Activated T-cell treated with anti-CD3 and anti-CD28 coated beads, Interleukin-2, amount 50 U/mL, for 72 hours (primary cell): ENCODE results near the gene SNAP25. TPM values are rescaled to one million over a fixed set of nuclear protein-coding genes. Genes with fewer than 3 reads are reported as not detected.
A peak's percentile ranks its signal among the peaks of the same experiment; 100 is the strongest.

Experiments used
- ATAC-seq, 2 donors: fragments of 150-1000 bp; cut with Tn5 transposase; replicated peaks in 1 of 2; 2 replicates each; pipeline ENCODE4 v1.10.0; 2021; ENCODE audit warnings: moderate library complexity in 2 of 2, mild to moderate bottlenecking in 1 of 2
- DNase-seq, 2 donors: peaks; one replicate each; pipeline ENCODE4 v3.0.0; 2021 to 2022; ENCODE audit warnings: mixed read lengths in 1 of 2
- H3K27ac Mint-ChIP-seq: one replicate; pipeline ENCODE4 v1.8.0; 2022; ENCODE audit warnings: mild to moderate bottlenecking, moderate library complexity, mixed read lengths
- H3K27me3 Mint-ChIP-seq: one replicate; pipeline ENCODE4 v1.8.0; 2022; ENCODE audit warnings: low read depth, mixed read lengths
- H3K36me3 Mint-ChIP-seq, 2 donors: one replicate each; pipeline ENCODE4 v1.8.0; 2022; ENCODE audit warnings: mixed read lengths in 2 of 2, mild to moderate bottlenecking in 1 of 2; ENCODE audit not compliant: insufficient read depth in 2 of 2
- H3K4me1 Mint-ChIP-seq: one replicate; pipeline ENCODE4 v1.8.0; 2022; ENCODE audit warnings: low read depth, mixed read lengths
- H3K4me3 Mint-ChIP-seq, 2 donors: one replicate each; pipeline ENCODE4 v1.8.0; 2022; ENCODE audit warnings: mild to moderate bottlenecking in 2 of 2, mixed read lengths in 2 of 2, moderate library complexity in 2 of 2
- H3K9me3 Mint-ChIP-seq, 2 donors: one replicate each; pipeline ENCODE4 v1.8.0; 2022; ENCODE audit warnings: mixed read lengths in 2 of 2
- total RNA-seq, 2 donors: library from RNA; stranded (reverse); gene quantifications; one replicate each; pipeline ENCODE4 v1.2.3, GENCODE V29; 2022

Gene SNAP25
- total RNA-seq, 2 donors from 2014 or later: 5.6 to 6.9 TPM

- no peak overlapping the region for H3K27ac Mint-ChIP-seq
- no peaks in the 10 kb centered on the region for H3K36me3 Mint-ChIP-seq
- DNase-seq: no peak
- peaks cover 6 to 8% of the 10 kb centered on the region in 2 donors for H3K9me3 Mint-ChIP-seq
- H3K27me3 Mint-ChIP-seq: no peaks in the 10 kb centered on the region
- no peak overlapping the region for H3K4me3 Mint-ChIP-seq
- no peaks in the 10 kb centered on the region for H3K4me1 Mint-ChIP-seq
- ATAC-seq: no peak
These were observed 32.7 kb upstream of the SNAP25 start for GRCh38 chr20:10185741-10186558.

- DNase-seq: no peak
- H3K4me1 Mint-ChIP-seq: no peaks in the 10 kb centered on the region
- no peak overlapping the region for H3K4me3 Mint-ChIP-seq
- H3K27me3 Mint-ChIP-seq: peaks cover 7% of the 10 kb centered on the region
- peaks cover 10% of the 10 kb centered on the region in 2 donors for H3K9me3 Mint-ChIP-seq
- ATAC-seq: no peak
- H3K27ac Mint-ChIP-seq: no peak overlapping the region
- H3K36me3 Mint-ChIP-seq: no peaks in the 10 kb centered on the region
These were observed 28.2 kb upstream of the SNAP25 start for GRCh38 chr20:10190456-10190855.

- Mint-ChIP-seq H3K4me3 (no peak overlapping the region), H3K9me3 (peaks cover 6 to 10% of the 10 kb centered on the region in 2 donors), H3K27ac (no peak overlapping the region)
These were observed 26.5 kb upstream of the SNAP25 start for GRCh38 chr20:10192171-10192570.

GRCh38 chr20:10194166-10194565 is 24.5 kb upstream of the SNAP25 start:
- Mint-ChIP-seq H3K4me3 (no peak overlapping the region), H3K9me3 (peaks cover 6 to 10% of the 10 kb centered on the region in 2 donors), H3K4me1 (no peaks in the 10 kb centered on the region)

More at GRCh38 chr20:10192171-10192570, 26.5 kb upstream of the SNAP25 start:
- Mint-ChIP-seq H3K4me1 (no peaks in the 10 kb centered on the region), H3K27me3 (peaks cover 7% of the 10 kb centered on the region), H3K36me3 (no peaks in the 10 kb centered on the region)
- no peak for DNase-seq
- no peak for ATAC-seq

GRCh38 chr20:10200330-10200729 is 18.3 kb upstream of the SNAP25 start:
- Mint-ChIP-seq H3K4me1 (no peaks in the 10 kb centered on the region), H3K36me3 (no peaks in the 10 kb centered on the region), H3K27ac (no peak overlapping the region), H3K9me3 (no peaks in the 10 kb centered on the region), H3K4me3 (no peak overlapping the region), H3K27me3 (no peaks in the 10 kb centered on the region)
- ATAC-seq (no peak), DNase-seq (no peak)

More at GRCh38 chr20:10194166-10194565, 24.5 kb upstream of the SNAP25 start:
- DNase-seq: no peak
- Mint-ChIP-seq H3K27ac (no peak overlapping the region), H3K36me3 (no peaks in the 10 kb centered on the region), H3K27me3 (peaks cover 7% of the 10 kb centered on the region)
- ATAC-seq: no peak

GRCh38 chr20:10201321-10201870 is 17.2 kb upstream of the SNAP25 start:
- H3K9me3 Mint-ChIP-seq: no peaks in the 10 kb centered on the region
- no peaks in the 10 kb centered on the region for H3K27me3 Mint-ChIP-seq
- no peak for ATAC-seq
- H3K4me3 Mint-ChIP-seq: no peak overlapping the region
- no peaks in the 10 kb centered on the region for H3K36me3 Mint-ChIP-seq
- no peak overlapping the region for H3K27ac Mint-ChIP-seq
- no peak for DNase-seq
- no peaks in the 10 kb centered on the region for H3K4me1 Mint-ChIP-seq

GRCh38 chr20:10209091-10209490 is 9.5 kb upstream of the SNAP25 start:
- ATAC-seq: no peak
- Mint-ChIP-seq H3K9me3 (no peaks in the 10 kb centered on the region), H3K27me3 (no peaks in the 10 kb centered on the region), H3K4me3 (no peak overlapping the region), H3K36me3 (peaks cover 0 to 2% of the 10 kb centered on the region in 2 donors), H3K4me1 (no peaks in the 10 kb centered on the region), H3K27ac (no peak overlapping the region)
- DNase-seq: no peak

GRCh38 chr20:10213526-10213925 is 5.1 kb upstream of the SNAP25 start:
- peaks cover 0 to 2% of the 10 kb centered on the region in 2 donors for H3K9me3 Mint-ChIP-seq
- peaks cover 17% of the 10 kb centered on the region for H3K4me1 Mint-ChIP-seq

GRCh38 chr20:10216146-10216791 is 2.4 kb upstream of the SNAP25 start:
- DNase-seq (no peak), ATAC-seq (no peak)
- Mint-ChIP-seq H3K9me3 (peaks cover 1 to 2% of the 10 kb centered on the region in 2 donors), H3K4me3 (peak overlapping the region in 1 of 2 donors; percentile 51), H3K4me1 (peaks cover 31% of the 10 kb centered on the region), H3K27ac (peak overlapping the region; percentile 55), H3K36me3 (peaks cover 5 to 6% of the 10 kb centered on the region in 2 donors), H3K27me3 (peaks cover 46% of the 10 kb centered on the region)

More at GRCh38 chr20:10213526-10213925, 5.1 kb upstream of the SNAP25 start:
- Mint-ChIP-seq H3K4me3 (no peak overlapping the region), H3K27me3 (peaks cover 19% of the 10 kb centered on the region), H3K27ac (no peak overlapping the region), H3K36me3 (peaks cover 3 to 7% of the 10 kb centered on the region in 2 donors)
- ATAC-seq (no peak), DNase-seq (no peak)

- Mint-ChIP-seq H3K36me3 (peaks cover 5 to 6% of the 10 kb centered on the region in 2 donors), H3K9me3 (peaks cover 1 to 2% of the 10 kb centered on the region in 2 donors), H3K4me3 (peak overlapping the region; percentile 79 to 85), H3K27ac (peak overlapping the region; percentile 89), H3K4me1 (peaks cover 31% of the 10 kb centered on the region), H3K27me3 (peaks cover 57% of the 10 kb centered on the region)
- ATAC-seq (peak; percentile 80 to 81), DNase-seq (peak; percentile 60 to 71)
These were observed 764 bp upstream of the SNAP25 start for GRCh38 chr20:10217721-10218410.

GRCh38 chr20:10219452-10219791 is 792 bp downstream of the SNAP25 start:
- Mint-ChIP-seq H3K36me3 (peaks cover 5 to 6% of the 10 kb centered on the region in 2 donors), H3K27me3 (peaks cover 58% of the 10 kb centered on the region), H3K4me3 (peak overlapping the region; percentile 80 to 84), H3K9me3 (peaks cover 1 to 2% of the 10 kb centered on the region in 2 donors), H3K4me1 (peaks cover 31% of the 10 kb centered on the region), H3K27ac (no peak overlapping the region)
- DNase-seq (peak; percentile 75 to 76), ATAC-seq (peak; percentile 16)

- H3K27ac Mint-ChIP-seq: no peak overlapping the region
- peaks cover 5 to 6% of the 10 kb centered on the region in 2 donors for H3K36me3 Mint-ChIP-seq
- H3K4me1 Mint-ChIP-seq: peaks cover 31% of the 10 kb centered on the region
- ATAC-seq: no peak
- H3K27me3 Mint-ChIP-seq: peaks cover 64% of the 10 kb centered on the region
- H3K9me3 Mint-ChIP-seq: peaks cover 1 to 2% of the 10 kb centered on the region in 2 donors
- no peak for DNase-seq
- peak overlapping the region; percentile 46 to 80 for H3K4me3 Mint-ChIP-seq
These were observed 1.5 kb downstream of the SNAP25 start for GRCh38 chr20:10219993-10220750.
